Measurements from ENCODE around the gene GADL1. TPM values are rescaled to one million over a fixed set of nuclear protein-coding genes. Genes with fewer than 3 reads are reported as not detected.

GADL1 gene
- total RNA-seq, 1 donor from 2014 or later, result not detected

GRCh38 chr3:30708472-30708871 lies 186.0 kb downstream of the GADL1 start:
- intact Hi-C loops (cut with micrococcal nuclease), result no loop called here
- ATAC-seq (no peak), DNase-seq (no peak)

GRCh38 chr3:30707825-30708224 lies 186.6 kb downstream of the GADL1 start:
- ATAC-seq (no peak), DNase-seq (no peak)
- intact Hi-C loops (cut with micrococcal nuclease), result no loop called here

GRCh38 chr3:30704931-30705890 lies 189.2 kb downstream of the GADL1 start:
- intact Hi-C loops (cut with micrococcal nuclease), result no loop called here

GRCh38 chr3:30702828-30703397 lies 191.5 kb downstream of the GADL1 start:
- DNase-seq (no peak), ATAC-seq (no peak)
- intact Hi-C loops (cut with micrococcal nuclease), result no loop called here

More at GRCh38 chr3:30704931-30705890, 189.2 kb downstream of the GADL1 start:
- no peak for ATAC-seq
- DNase-seq, result no peak

- DNase-seq (no peak), ATAC-seq (no peak)
- intact Hi-C loops (cut with micrococcal nuclease), result no loop called here
Observed at GRCh38 chr3:30702038-30702827, 192.2 kb downstream of the GADL1 start.

- intact Hi-C loops (cut with micrococcal nuclease), result no loop called here
- DNase-seq (no peak), ATAC-seq (no peak)
Observed at GRCh38 chr3:30700702-30701321, 193.6 kb downstream of the GADL1 start.

GRCh38 chr3:30699927-30700326 lies 194.5 kb downstream of the GADL1 start:
- ATAC-seq (no peak), DNase-seq (no peak)
- intact Hi-C loops (cut with micrococcal nuclease), result loop anchor here (10.0 kb wide), 2 partner anchors 385 to 585 kb away; no protein-coding TSS in a partner anchor

GRCh38 chr3:30698549-30698948 lies 195.9 kb downstream of the GADL1 start:
- intact Hi-C loops (cut with micrococcal nuclease), result loop anchor here (10.0 kb wide), 2 partner anchors 384 to 584 kb away; no protein-coding TSS in a partner anchor
- ATAC-seq (no peak), DNase-seq (no peak)

- intact Hi-C loops (cut with micrococcal nuclease), result loop anchor here (10.0 kb wide), 2 partner anchors 382 to 582 kb away; no protein-coding TSS in a partner anchor
- ATAC-seq (peak; percentile 15), DNase-seq (no peak)
Observed at GRCh38 chr3:30696896-30697295, 197.6 kb downstream of the GADL1 start.

GRCh38 chr3:30696403-30696819 lies 198.1 kb downstream of the GADL1 start:
- intact Hi-C loops (cut with micrococcal nuclease), result loop anchor here (10.0 kb wide), 2 partner anchors 382 to 582 kb away; no protein-coding TSS in a partner anchor
- ATAC-seq, result peak; percentile 88

GRCh38 chr3:30695302-30696061 lies 199.0 kb downstream of the GADL1 start:
- ATAC-seq (no peak), DNase-seq (no peak)
- intact Hi-C loops (cut with micrococcal nuclease), result loop anchor here (10.0 kb wide), 2 partner anchors 381 to 581 kb away; no protein-coding TSS in a partner anchor

More at GRCh38 chr3:30696403-30696819, 198.1 kb downstream of the GADL1 start:
- DNase-seq, result peak; percentile 69

- intact Hi-C loops (cut with micrococcal nuclease), result loop anchor here (10.0 kb wide), 2 partner anchors 380 to 580 kb away; no protein-coding TSS in a partner anchor
- ATAC-seq (no peak), DNase-seq (no peak)
Observed at GRCh38 chr3:30694668-30695067, 199.8 kb downstream of the GADL1 start.

GRCh38 chr3:30694148-30694547 lies 200.3 kb downstream of the GADL1 start:
- no peak for DNase-seq
- intact Hi-C loops (cut with micrococcal nuclease), result loop anchor here (10.0 kb wide), 2 partner anchors 379 to 579 kb away; no protein-coding TSS in a partner anchor
- no peak for ATAC-seq

- intact Hi-C loops (cut with micrococcal nuclease), result loop anchor here (10.0 kb wide), 2 partner anchors 379 to 579 kb away; no protein-coding TSS in a partner anchor
- DNase-seq (peak; percentile 38), ATAC-seq (peak; percentile 72)
Observed at GRCh38 chr3:30693470-30694120, 200.9 kb downstream of the GADL1 start.

GRCh38 chr3:30692498-30693130 lies 201.8 kb downstream of the GADL1 start:
- intact Hi-C loops (cut with micrococcal nuclease), result loop anchor here (10.0 kb wide), 2 partner anchors 378 to 578 kb away; no protein-coding TSS in a partner anchor
- no peak for DNase-seq
- ATAC-seq, result no peak

GRCh38 chr3:30691944-30692343 lies 202.5 kb downstream of the GADL1 start:
- no peak for DNase-seq
- intact Hi-C loops (cut with micrococcal nuclease), result loop anchor here (10.0 kb wide), 2 partner anchors 377 to 577 kb away; no protein-coding TSS in a partner anchor
- ATAC-seq, result no peak
